NB4 (cell line): ENCODE data around the gene DRAM1.
A peak's percentile ranks its signal among the peaks of the same experiment; 100 is the strongest.

Experiments used
- DNase-seq: peaks from one replicate; pipeline ENCODE4 v3.0.0; 2010; ENCODE audit warnings: low read depth
- H3K4me3 ChIP-seq: one replicate; pipeline ENCODE4 v1.5.1; 2011; ENCODE audit warnings: mild to moderate bottlenecking, low read depth, low read length, moderate library complexity
- CTCF ChIP-seq: IDR thresholded peaks from one replicate; pipeline ENCODE4 v1.5.1; 2012; ENCODE audit warnings: low read depth, low read length
- MAX ChIP-seq: IDR thresholded peaks from 2 replicates; pipeline ENCODE4 v1.6.1; 2011; ENCODE audit warnings: low read depth, low read length
- MYC ChIP-seq: IDR thresholded peaks from 2 replicates; pipeline ENCODE4 v1.6.1; 2011; ENCODE audit warnings: low read depth, low read length
- POLR2A ChIP-seq: IDR thresholded peaks from 2 replicates; pipeline ENCODE4 v1.6.1; 2011; ENCODE audit warnings: mild to moderate bottlenecking; ENCODE audit not compliant: insufficient read length; ENCODE audit errors: extremely low read depth

DRAM1 gene

GRCh38 chr12:101962486-101962885 is 85.1 kb downstream of the DRAM1 start:
- TF ChIP-seq POLR2A (no peak), CTCF (no peak), MYC (no peak), MAX (no peak)
- no peak overlapping the region for H3K4me3 ChIP-seq
- no peak for DNase-seq

DNA sequence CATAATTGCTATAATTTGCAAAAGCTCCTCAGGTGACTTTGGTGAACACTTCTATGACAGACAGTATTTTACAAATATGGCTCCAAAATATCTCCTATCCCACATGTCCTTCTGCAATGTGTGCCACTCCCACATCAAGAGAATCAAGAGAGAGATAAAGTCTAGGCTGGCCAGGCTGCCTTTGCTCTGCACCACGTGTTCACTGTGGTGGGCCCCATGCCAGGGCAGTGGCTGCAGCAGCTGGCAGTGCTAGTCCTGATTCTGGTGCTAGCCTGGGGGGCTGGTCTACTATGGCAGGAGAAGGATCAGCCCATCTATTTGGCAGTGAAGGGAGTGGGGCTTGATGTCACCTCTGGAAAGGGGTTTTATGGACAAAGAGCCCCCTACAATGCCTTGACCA is 86.3 kb downstream of the DRAM1 start:
- no peak for DNase-seq
- no peak overlapping the region for H3K4me3 ChIP-seq
- TF ChIP-seq MAX (0 out of 2 replicates have a peak, but pooled peaks have one; percentile 25), POLR2A (no peak), MYC (no peak), CTCF (no peak)

GRCh38 chr12:101966496-101966895 is 89.1 kb downstream of the DRAM1 start:
- no peak for DNase-seq
- TF ChIP-seq CTCF (no peak), MAX (no peak), POLR2A (no peak), MYC (no peak)
- no peak overlapping the region for H3K4me3 ChIP-seq

DNA sequence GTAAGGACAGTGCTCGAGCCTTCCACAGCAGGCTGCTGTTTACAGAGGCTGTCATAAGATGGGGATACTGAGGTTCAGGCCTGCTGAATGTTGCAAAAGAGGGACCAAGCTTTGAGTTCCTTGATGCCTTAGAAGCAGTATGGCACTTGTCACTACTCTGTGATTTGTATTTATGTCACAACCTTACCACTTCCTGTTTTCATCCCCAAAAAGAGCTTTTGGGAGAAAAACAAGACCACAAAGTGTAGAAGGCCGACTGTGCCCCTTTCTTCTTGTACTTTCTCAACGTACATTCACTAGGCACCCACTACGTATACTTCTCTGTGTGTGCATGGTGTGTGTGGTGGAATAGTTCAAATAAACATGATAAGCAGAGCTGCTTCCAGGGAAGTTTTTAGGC is 90.1 kb downstream of the DRAM1 start:
- TF ChIP-seq MAX (no peak), MYC (no peak), POLR2A (no peak), CTCF (no peak)
- peak; percentile 68 for DNase-seq
- no peak overlapping the region for H3K4me3 ChIP-seq

- DNase-seq: no peak
Measured at GRCh38 chr12:101968770-101969169, 91.4 kb downstream of the DRAM1 start.

More at GRCh38 chr12:101968770-101969169, 91.4 kb downstream of the DRAM1 start:
- TF ChIP-seq CTCF: no peak
- no peak for TF ChIP-seq POLR2A
- no peak for TF ChIP-seq MAX
- no peak for TF ChIP-seq MYC
- no peak overlapping the region for H3K4me3 ChIP-seq
